H7 (cell line): Measurements from ENCODE around the gene MEX3B. TPM values are rescaled to one million over a fixed set of nuclear protein-coding genes. Genes with fewer than 3 reads are reported as not detected.
"Not testable (repeated sequence)": the region's sequence is repeated elsewhere in the genome, so short reads cannot be mapped to it uniquely, and the experiment has no call there.

Source experiments
- DNase-seq: peaks from one replicate; pipeline ENCODE4 v3.0.0; 2012
- H3K27me3 ChIP-seq: 2 replicates; pipeline ENCODE4 v1.6.0; 2011; ENCODE audit warnings: mild to moderate bottlenecking, low read length; ENCODE audit not compliant: control insufficient read depth, insufficient read depth
- H3K36me3 ChIP-seq: replicated peaks from 2 replicates; pipeline ENCODE4 v1.5.1; 2011; ENCODE audit warnings: low read length; ENCODE audit not compliant: control insufficient read depth, insufficient read depth
- H3K4me3 ChIP-seq: 2 replicates; pipeline ENCODE4 v1.5.1; 2011; ENCODE audit warnings: low read depth, mild to moderate bottlenecking, control low read depth, low read length, moderate library complexity; ENCODE audit not compliant: insufficient read depth
- total RNA-seq: library from RNA; depleted of rRNA; stranded (reverse); fragments of >200 nt; shearing (Covaris generic); gene quantifications from 2 replicates; pipeline ENCODE4 v1.2.3, GENCODE V29; 2014

The MEX3B gene
- total RNA-seq, 1 experiment from 2014 or later = 9.9 TPM

GRCh38 chr15:82043130-82043673 lies 2.6 kb downstream of the MEX3B start:
- Histone ChIP-seq H3K27me3 (peaks cover 27% of the 10 kb centered on the region), H3K4me3 (peak overlapping the region; percentile 92), H3K36me3 (no peaks in the 10 kb centered on the region)
- peak; percentile 78 for DNase-seq

GRCh38 chr15:82040862-82041261 lies 5.0 kb downstream of the MEX3B start:
- Histone ChIP-seq H3K4me3 (no peak overlapping the region), H3K27me3 (peaks cover 22% of the 10 kb centered on the region), H3K36me3 (no peaks in the 10 kb centered on the region)
- DNase-seq = peak; percentile 78

GRCh38 chr15:82040390-82040789 lies 5.4 kb downstream of the MEX3B start:
- no peak overlapping the region for H3K4me3 ChIP-seq
- peaks cover 22% of the 10 kb centered on the region for H3K27me3 ChIP-seq
- H3K36me3 ChIP-seq = no peaks in the 10 kb centered on the region
- DNase-seq = no peak

- H3K27me3 ChIP-seq = peaks cover 22% of the 10 kb centered on the region
- H3K4me3 ChIP-seq = no peak overlapping the region
- no peak for DNase-seq
- H3K36me3 ChIP-seq = no peaks in the 10 kb centered on the region
Observed at GRCh38 chr15:82039871-82040270, 5.9 kb downstream of the MEX3B start.

GRCh38 chr15:82036461-82036860 lies 9.4 kb downstream of the MEX3B start:
- Histone ChIP-seq H3K27me3 (no peaks in the 10 kb centered on the region; the same call in 1 of the 2 replicates), H3K4me3 (no peak overlapping the region), H3K36me3 (no peaks in the 10 kb centered on the region)
- no peak for DNase-seq

GRCh38 chr15:82031871-82032270 lies 13.9 kb downstream of the MEX3B start:
- no peaks in the 10 kb centered on the region for H3K27me3 ChIP-seq
- H3K4me3 ChIP-seq = no peak overlapping the region
- no peak for DNase-seq
- no peaks in the 10 kb centered on the region for H3K36me3 ChIP-seq

- no peak for DNase-seq
- H3K4me3 ChIP-seq = no peak overlapping the region
- no peaks in the 10 kb centered on the region for H3K27me3 ChIP-seq
- H3K36me3 ChIP-seq = no peaks in the 10 kb centered on the region
Observed at GRCh38 chr15:82030176-82030575, 15.6 kb downstream of the MEX3B start.

GRCh38 chr15:82028163-82028562 lies 17.7 kb downstream of the MEX3B start:
- not testable (repeated sequence) for DNase-seq, H3K36me3 ChIP-seq, H3K4me3 ChIP-seq, H3K27me3 ChIP-seq

GRCh38 chr15:82021992-82022391 lies 23.8 kb downstream of the MEX3B start:
- Histone ChIP-seq H3K4me3 (no peak overlapping the region), H3K36me3 (no peaks in the 10 kb centered on the region), H3K27me3 (no peaks in the 10 kb centered on the region)
- DNase-seq = no peak

- DNase-seq = no peak
- H3K27me3 ChIP-seq = no peaks in the 10 kb centered on the region
- no peak overlapping the region for H3K4me3 ChIP-seq
- H3K36me3 ChIP-seq = no peaks in the 10 kb centered on the region
Observed at GRCh38 chr15:82020625-82021394, 25.0 kb downstream of the MEX3B start.

GRCh38 chr15:82018201-82018600 lies 27.6 kb downstream of the MEX3B start:
- no peak for DNase-seq
- Histone ChIP-seq H3K36me3 (no peaks in the 10 kb centered on the region), H3K27me3 (no peaks in the 10 kb centered on the region), H3K4me3 (no peak overlapping the region)

GRCh38 chr15:82017656-82018055 lies 28.2 kb downstream of the MEX3B start:
- no peaks in the 10 kb centered on the region for H3K36me3 ChIP-seq
- H3K4me3 ChIP-seq = no peak overlapping the region
- H3K27me3 ChIP-seq = no peaks in the 10 kb centered on the region
- no peak for DNase-seq

GRCh38 chr15:82014989-82015388 lies 30.8 kb downstream of the MEX3B start:
- Histone ChIP-seq H3K36me3 (no peaks in the 10 kb centered on the region), H3K27me3 (no peaks in the 10 kb centered on the region), H3K4me3 (no peak overlapping the region)
- DNase-seq = no peak

- Histone ChIP-seq H3K36me3 (no peaks in the 10 kb centered on the region), H3K27me3 (no peaks in the 10 kb centered on the region)
- no peak for DNase-seq
Observed at GRCh38 chr15:82012908-82013307, 32.9 kb downstream of the MEX3B start.

GRCh38 chr15:82005239-82005638 lies 40.6 kb downstream of the MEX3B start:
- Histone ChIP-seq H3K36me3 (no peaks in the 10 kb centered on the region), H3K27me3 (no peaks in the 10 kb centered on the region), H3K4me3 (no peak overlapping the region)
- DNase-seq = no peak

More at GRCh38 chr15:82012908-82013307, 32.9 kb downstream of the MEX3B start:
- no peak overlapping the region for H3K4me3 ChIP-seq
